ENCODE results near the gene INS. TPM values are rescaled to one million over a fixed set of nuclear protein-coding genes. Genes with fewer than 3 reads are reported as not detected.

INS gene
- total and polyA plus RNA-seq, 2 of the 13 experiments (the other 11 are each of a cell fraction or from before 2014, with no cell fraction given) = not detected

DNA sequence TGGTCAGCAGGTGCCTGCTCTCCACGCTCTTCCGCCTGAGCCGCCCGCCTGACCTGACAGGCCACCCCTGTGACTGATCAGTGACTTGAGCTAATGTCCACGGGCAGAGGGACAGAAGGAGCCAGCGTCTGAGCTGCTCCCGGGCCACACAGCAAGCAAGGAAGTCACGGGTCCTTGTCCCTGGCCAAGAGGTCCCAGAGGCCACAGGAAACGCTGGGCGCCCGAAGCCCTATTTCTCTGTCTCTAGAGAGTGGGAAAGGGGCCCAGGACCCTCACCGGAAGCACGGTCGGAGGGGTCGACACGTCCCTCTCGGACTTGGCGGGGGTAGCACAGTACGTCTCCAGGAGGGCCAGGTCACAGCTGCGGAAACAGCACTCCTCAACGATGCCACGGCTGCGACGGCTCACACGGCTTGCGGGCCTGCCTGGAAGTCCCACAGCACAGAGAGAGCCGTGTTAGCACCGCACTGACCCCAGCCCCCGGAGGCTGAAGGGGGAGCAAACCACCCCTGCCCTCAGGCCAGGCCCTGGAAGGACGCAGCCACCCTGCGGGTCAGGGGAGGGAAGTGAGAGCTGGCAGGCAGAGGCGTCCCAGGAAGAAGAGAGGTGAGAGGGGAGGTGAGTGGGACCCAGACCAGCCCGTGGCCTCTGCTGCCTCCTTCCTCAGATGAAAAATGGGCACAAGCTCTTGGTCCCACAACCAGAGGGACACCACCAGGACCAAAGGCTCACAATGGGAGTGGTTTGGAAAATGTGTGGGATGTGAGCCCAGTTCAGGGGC lies 27.6 kb downstream of the INS start (continued):
- TF ChIP-seq, protein P1, sequence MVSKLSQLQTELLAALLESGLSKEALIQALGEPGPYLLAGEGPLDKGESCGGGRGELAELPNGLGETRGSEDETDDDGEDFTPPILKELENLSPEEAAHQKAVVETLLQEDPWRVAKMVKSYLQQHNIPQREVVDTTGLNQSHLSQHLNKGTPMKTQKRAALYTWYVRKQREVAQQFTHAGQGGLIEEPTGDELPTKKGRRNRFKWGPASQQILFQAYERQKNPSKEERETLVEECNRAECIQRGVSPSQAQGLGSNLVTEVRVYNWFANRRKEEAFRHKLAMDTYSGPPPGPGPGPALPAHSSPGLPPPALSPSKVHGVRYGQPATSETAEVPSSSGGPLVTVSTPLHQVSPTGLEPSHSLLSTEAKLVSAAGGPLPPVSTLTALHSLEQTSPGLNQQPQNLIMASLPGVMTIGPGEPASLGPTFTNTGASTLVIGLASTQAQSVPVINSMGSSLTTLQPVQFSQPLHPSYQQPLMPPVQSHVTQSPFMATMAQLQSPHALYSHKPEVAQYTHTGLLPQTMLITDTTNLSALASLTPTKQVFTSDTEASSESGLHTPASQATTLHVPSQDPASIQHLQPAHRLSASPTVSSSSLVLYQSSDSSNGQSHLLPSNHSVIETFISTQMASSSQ (IDR thresholded peaks at IDR 0.05; ENCODE audit: low read depth) = no peak
- TF ChIP-seq, protein P1 (CRISPR knock-in tag; IDR thresholded peaks at IDR 0.05; ENCODE audit: borderline replicate concordance) = peak; percentile 43; the same call in 1 of the 2 replicates
- 0 out of 2 replicates have a peak, but pooled peaks have one; percentile 6 for TF ChIP-seq PITX1 (CRISPR knock-in tag; IDR thresholded peaks at IDR 0.05)
- no peak for TF ChIP-seq TEAD2 (CRISPR knock-in tag; IDR thresholded peaks at IDR 0.05)
- TF ChIP-seq KLF12 (CRISPR knock-in tag; IDR thresholded peaks at IDR 0.05; ENCODE audit: borderline replicate concordance) = no peak
- TF ChIP-seq, protein P2, sequence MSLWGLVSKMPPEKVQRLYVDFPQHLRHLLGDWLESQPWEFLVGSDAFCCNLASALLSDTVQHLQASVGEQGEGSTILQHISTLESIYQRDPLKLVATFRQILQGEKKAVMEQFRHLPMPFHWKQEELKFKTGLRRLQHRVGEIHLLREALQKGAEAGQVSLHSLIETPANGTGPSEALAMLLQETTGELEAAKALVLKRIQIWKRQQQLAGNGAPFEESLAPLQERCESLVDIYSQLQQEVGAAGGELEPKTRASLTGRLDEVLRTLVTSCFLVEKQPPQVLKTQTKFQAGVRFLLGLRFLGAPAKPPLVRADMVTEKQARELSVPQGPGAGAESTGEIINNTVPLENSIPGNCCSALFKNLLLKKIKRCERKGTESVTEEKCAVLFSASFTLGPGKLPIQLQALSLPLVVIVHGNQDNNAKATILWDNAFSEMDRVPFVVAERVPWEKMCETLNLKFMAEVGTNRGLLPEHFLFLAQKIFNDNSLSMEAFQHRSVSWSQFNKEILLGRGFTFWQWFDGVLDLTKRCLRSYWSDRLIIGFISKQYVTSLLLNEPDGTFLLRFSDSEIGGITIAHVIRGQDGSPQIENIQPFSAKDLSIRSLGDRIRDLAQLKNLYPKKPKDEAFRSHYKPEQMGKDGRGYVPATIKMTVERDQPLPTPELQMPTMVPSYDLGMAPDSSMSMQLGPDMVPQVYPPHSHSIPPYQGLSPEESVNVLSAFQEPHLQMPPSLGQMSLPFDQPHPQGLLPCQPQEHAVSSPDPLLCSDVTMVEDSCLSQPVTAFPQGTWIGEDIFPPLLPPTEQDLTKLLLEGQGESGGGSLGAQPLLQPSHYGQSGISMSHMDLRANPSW (CRISPR knock-in tag; IDR thresholded peaks at IDR 0.05; ENCODE audit: borderline replicate concordance) = 0 out of 2 replicates have a peak, but pooled peaks have one; percentile 16
- no peak for TF ChIP-seq IRF2 (CRISPR knock-in tag; IDR thresholded peaks at IDR 0.05)
- TF ChIP-seq ZNF629 (CRISPR knock-in tag; conservative IDR thresholded peaks at IDR 0.05) = peak; percentile 72
- TF ChIP-seq, protein P3, sequence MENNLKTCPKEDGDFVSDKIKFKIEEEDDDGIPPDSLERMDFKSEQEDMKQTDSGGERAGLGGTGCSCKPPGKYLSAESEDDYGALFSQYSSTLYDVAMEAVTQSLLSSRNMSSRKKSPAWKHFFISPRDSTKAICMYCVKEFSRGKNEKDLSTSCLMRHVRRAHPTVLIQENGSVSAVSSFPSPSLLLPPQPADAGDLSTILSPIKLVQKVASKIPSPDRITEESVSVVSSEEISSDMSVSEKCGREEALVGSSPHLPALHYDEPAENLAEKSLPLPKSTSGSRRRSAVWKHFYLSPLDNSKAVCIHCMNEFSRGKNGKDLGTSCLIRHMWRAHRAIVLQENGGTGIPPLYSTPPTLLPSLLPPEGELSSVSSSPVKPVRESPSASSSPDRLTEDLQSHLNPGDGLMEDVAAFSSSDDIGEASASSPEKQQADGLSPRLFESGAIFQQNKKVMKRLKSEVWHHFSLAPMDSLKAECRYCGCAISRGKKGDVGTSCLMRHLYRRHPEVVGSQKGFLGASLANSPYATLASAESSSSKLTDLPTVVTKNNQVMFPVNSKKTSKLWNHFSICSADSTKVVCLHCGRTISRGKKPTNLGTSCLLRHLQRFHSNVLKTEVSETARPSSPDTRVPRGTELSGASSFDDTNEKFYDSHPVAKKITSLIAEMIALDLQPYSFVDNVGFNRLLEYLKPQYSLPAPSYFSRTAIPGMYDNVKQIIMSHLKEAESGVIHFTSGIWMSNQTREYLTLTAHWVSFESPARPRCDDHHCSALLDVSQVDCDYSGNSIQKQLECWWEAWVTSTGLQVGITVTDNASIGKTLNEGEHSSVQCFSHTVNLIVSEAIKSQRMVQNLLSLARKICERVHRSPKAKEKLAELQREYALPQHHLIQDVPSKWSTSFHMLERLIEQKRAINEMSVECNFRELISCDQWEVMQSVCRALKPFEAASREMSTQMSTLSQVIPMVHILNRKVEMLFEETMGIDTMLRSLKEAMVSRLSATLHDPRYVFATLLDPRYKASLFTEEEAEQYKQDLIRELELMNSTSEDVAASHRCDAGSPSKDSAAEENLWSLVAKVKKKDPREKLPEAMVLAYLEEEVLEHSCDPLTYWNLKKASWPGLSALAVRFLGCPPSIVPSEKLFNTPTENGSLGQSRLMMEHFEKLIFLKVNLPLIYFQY (CRISPR knock-in tag; IDR thresholded peaks at IDR 0.05; ENCODE audit: borderline replicate concordance) = no peak
- TF ChIP-seq ZNF549 (CRISPR knock-in tag; IDR thresholded peaks at IDR 0.05) = no peak
- TF ChIP-seq NFKBIZ (CRISPR knock-in tag; IDR thresholded peaks at IDR 0.05) = no peak
- TF ChIP-seq ZNF614 (CRISPR knock-in tag; IDR thresholded peaks at IDR 0.05; ENCODE audit: borderline replicate concordance) = no peak
- TF ChIP-seq RFX1 (IDR thresholded peaks at IDR 0.05) = no peak
- no peak for TF ChIP-seq ZFP1 (CRISPR knock-in tag; IDR thresholded peaks at IDR 0.05)
- TF ChIP-seq MED1 (CRISPR knock-in tag; IDR thresholded peaks at IDR 0.05) = no peak
- TF ChIP-seq, protein P4, sequence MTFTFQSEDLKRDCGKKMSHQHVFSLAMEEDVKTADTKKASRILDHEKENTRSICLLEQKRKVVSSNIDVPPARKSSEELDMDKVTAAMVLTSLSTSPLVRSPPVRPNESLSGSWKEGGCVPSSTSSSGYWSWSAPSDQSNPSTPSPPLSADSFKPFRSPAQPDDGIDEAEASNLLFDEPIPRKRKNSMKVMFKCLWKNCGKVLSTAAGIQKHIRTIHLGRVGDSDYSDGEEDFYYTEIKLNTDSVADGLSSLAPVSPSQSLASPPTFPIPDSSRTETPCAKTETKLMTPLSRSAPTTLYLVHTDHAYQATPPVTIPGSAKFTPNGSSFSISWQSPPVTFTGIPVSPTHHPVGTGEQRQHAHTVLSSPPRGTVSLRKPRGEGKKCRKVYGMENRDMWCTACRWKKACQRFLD (CRISPR knock-in tag; IDR thresholded peaks at IDR 0.05; ENCODE audit: borderline replicate concordance) = 0 out of 2 replicates have a peak, but pooled peaks have one; percentile 25
- TF ChIP-seq MXI1 (IDR thresholded peaks at IDR 0.05; ENCODE audit: borderline replicate concordance, low read depth, low read length) = no peak
- TF ChIP-seq ATF7-NPFF (CRISPR knock-in tag; IDR thresholded peaks at IDR 0.05; ENCODE audit: low read depth) = peak; percentile 32

All from HepG2 (cell line).